ENCODE results near the gene HAUS8.

DNA sequence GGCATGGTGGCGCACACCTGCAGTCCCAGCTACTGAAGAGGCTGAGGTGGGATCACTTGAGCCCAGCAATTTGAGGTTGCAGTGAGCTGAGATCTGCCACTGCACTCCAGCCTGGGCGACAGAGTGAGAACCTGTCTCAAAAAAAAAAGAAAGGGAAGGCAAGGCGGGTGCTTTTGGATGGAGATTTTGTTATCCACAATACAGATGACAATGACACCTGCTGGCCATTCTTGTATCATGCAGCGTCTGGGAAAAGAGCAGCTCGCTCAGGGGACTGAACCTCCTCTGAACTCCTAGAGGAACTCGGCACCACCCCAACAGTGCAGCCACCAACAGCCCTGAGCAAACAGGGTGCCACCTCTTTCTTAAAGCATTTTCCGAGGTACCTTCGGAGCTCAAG, 22.8 kb downstream of the HAUS8 start:
- TF ChIP-seq MEF2A (IDR thresholded peaks at IDR 0.05; ENCODE audit: insufficient read depth, low read depth, low read length) (no peak), ZNF207 (IDR thresholded peaks at IDR 0.05; ENCODE audit: borderline replicate concordance) (no peak), POLR2A (IDR thresholded peaks at IDR 0.05; ENCODE audit: low read depth, low read length) (no peak), NR2F1 (conservative IDR thresholded peaks at IDR 0.05) (no peak), NFIC (IDR thresholded peaks at IDR 0.05; ENCODE audit: low read depth, low read length) (no peak), EP300 (IDR thresholded peaks at IDR 0.05; ENCODE audit: borderline replicate concordance in 1 of 2, control insufficient read depth in 1 of 2, low read depth in 2 of 2, low read length in 2 of 2) (no peak), SPI1 (IDR thresholded peaks at IDR 0.05; ENCODE audit: borderline replicate concordance, insufficient read depth, low read depth, low read length) (no peak), EGR1 (IDR thresholded peaks at IDR 0.05; ENCODE audit: borderline replicate concordance in 1 of 2, low read depth in 2 of 2, low read length in 2 of 2) (no peak), TAF1 (IDR thresholded peaks at IDR 0.05; ENCODE audit: borderline replicate concordance, low read depth, low read length) (no peak), RAD21 (IDR thresholded peaks at IDR 0.05; ENCODE audit: insufficient read depth, low read depth, low read length) (peak; percentile 47)
- TF ChIP-seq, protein P1, sequence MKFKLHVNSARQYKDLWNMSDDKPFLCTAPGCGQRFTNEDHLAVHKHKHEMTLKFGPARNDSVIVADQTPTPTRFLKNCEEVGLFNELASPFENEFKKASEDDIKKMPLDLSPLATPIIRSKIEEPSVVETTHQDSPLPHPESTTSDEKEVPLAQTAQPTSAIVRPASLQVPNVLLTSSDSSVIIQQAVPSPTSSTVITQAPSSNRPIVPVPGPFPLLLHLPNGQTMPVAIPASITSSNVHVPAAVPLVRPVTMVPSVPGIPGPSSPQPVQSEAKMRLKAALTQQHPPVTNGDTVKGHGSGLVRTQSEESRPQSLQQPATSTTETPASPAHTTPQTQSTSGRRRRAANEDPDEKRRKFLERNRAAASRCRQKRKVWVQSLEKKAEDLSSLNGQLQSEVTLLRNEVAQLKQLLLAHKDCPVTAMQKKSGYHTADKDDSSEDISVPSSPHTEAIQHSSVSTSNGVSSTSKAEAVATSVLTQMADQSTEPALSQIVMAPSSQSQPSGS (IDR thresholded peaks at IDR 0.05; ENCODE audit: low read length), result no peak
- TF ChIP-seq, protein P2, sequence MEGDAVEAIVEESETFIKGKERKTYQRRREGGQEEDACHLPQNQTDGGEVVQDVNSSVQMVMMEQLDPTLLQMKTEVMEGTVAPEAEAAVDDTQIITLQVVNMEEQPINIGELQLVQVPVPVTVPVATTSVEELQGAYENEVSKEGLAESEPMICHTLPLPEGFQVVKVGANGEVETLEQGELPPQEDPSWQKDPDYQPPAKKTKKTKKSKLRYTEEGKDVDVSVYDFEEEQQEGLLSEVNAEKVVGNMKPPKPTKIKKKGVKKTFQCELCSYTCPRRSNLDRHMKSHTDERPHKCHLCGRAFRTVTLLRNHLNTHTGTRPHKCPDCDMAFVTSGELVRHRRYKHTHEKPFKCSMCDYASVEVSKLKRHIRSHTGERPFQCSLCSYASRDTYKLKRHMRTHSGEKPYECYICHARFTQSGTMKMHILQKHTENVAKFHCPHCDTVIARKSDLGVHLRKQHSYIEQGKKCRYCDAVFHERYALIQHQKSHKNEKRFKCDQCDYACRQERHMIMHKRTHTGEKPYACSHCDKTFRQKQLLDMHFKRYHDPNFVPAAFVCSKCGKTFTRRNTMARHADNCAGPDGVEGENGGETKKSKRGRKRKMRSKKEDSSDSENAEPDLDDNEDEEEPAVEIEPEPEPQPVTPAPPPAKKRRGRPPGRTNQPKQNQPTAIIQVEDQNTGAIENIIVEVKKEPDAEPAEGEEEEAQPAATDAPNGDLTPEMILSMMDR (IDR thresholded peaks at IDR 0.05 in 2 of 3, conservative IDR thresholded peaks at IDR 0.05 in 1 of 3; ENCODE audit: control insufficient read depth in 2 of 3, extremely low read depth in 1 of 3, insufficient read depth in 1 of 3, low read depth in 3 of 3, low read length in 3 of 3), result peak; percentile 40 to 52 (median 40); a peak in 5 of 6 replicates
- TF ChIP-seq, protein P3, sequence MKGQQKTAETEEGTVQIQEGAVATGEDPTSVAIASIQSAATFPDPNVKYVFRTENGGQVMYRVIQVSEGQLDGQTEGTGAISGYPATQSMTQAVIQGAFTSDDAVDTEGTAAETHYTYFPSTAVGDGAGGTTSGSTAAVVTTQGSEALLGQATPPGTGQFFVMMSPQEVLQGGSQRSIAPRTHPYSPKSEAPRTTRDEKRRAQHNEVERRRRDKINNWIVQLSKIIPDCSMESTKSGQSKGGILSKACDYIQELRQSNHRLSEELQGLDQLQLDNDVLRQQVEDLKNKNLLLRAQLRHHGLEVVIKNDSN (IDR thresholded peaks at IDR 0.05; ENCODE audit: borderline replicate concordance, extremely low read length, insufficient read depth, low read depth, low read length), result no peak
